Activated naive CD8-positive, alpha-beta T cell treated with anti-CD3 and anti-CD28 coated beads, Interleukin-2, amount 50 U/mL, for 24 hours (primary cell): ENCODE results near the gene SMIM45.
A peak's percentile ranks its signal among the peaks of the same experiment; 100 is the strongest.

ENCODE experiments used
- ATAC-seq: fragments of 150-1000 bp; cut with Tn5 transposase; one replicate; pipeline ENCODE4 v1.10.0; 2021
- DNase-seq: peaks from one replicate; pipeline ENCODE4 v3.0.0; 2021
- H3K27ac Mint-ChIP-seq: one replicate; pipeline ENCODE4 v1.8.0; 2021; ENCODE audit warnings: mild to moderate bottlenecking, mixed read lengths
- H3K27me3 Mint-ChIP-seq: one replicate; pipeline ENCODE4 v1.8.0; 2021; ENCODE audit warnings: mixed read lengths
- H3K36me3 Mint-ChIP-seq: one replicate; pipeline ENCODE4 v1.8.0; 2021; ENCODE audit warnings: low read depth, mixed read lengths
- H3K4me1 Mint-ChIP-seq: one replicate; pipeline ENCODE4 v1.8.0; 2021; ENCODE audit warnings: mixed read lengths
- H3K4me3 Mint-ChIP-seq: one replicate; pipeline ENCODE4 v1.8.0; 2021; ENCODE audit warnings: mild to moderate bottlenecking, moderate library complexity, mixed read lengths
- H3K9me3 Mint-ChIP-seq: one replicate; pipeline ENCODE4 v1.8.0; 2021; ENCODE audit warnings: mixed read lengths

Gene SMIM45

DNA sequence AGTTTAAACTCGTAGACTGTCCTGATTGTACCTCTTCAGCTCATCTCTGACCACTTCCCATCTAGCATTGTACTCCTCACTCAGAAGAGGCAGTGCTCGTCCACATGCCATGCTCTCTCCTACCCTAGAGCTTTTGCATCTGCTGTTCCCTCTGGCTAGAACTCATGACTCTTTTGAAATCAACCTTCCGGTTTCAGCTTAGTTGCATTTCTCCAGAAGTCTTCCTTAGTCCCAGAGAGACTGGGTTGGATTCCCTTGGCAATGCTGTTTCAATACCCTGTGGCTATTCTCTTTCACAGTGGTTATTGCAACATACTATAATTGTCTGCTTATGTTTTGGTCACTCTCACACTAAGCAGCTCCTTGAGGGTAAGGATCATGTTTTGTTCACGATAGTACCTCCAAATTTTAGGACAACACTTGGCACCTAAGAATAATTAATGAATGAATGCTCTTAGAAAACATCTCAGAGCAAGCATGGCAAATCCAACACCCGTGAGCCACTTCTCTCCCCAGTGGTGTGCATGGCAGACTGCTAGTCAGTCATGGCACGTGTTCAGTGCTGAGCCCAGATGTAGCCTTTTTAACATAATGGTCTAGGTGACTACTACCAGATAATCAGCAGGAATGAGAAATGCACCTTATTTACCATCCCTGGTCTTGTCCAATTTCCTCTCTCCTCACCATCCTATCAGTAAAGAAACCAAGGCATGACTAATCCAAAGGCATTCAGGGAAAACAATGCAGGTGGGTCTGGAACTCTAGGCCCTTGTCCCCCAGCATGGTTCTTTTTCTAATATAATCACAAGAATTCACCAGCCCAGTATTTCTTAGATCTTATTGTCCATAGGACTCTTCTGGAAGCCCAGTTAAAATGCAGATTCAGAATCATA lies 31.8 kb downstream of the SMIM45 start:
- Mint-ChIP-seq H3K4me1 (no peaks in the 10 kb centered on the region), H3K4me3 (no peak overlapping the region), H3K36me3 (no peaks in the 10 kb centered on the region), H3K27me3 (peaks cover 2% of the 10 kb centered on the region), H3K27ac (no peak overlapping the region), H3K9me3 (no peaks in the 10 kb centered on the region)
- DNase-seq: no peak
- ATAC-seq: no peak

DNA sequence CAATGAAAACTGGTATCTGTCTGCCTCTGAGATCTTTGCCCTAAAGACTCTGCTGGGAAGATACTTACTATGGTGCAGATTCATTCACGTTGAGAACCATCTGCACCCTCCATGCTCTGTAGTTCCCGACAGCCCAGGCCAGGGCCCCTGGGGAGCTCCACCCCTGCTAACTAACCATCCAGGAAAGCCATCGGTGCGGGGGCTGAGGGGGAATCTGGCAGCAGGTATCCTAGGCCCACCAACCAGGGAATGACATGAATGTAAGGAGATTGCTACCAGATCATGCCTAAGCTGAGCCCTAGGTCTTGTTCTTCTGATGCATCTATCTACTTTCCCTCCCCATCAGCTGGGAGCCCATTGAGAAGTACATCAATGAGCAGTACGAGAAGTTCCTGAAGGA lies 35.3 kb downstream of the SMIM45 start:
- Mint-ChIP-seq H3K27me3 (peaks cover 9% of the 10 kb centered on the region), H3K4me1 (no peaks in the 10 kb centered on the region), H3K4me3 (no peak overlapping the region), H3K9me3 (no peaks in the 10 kb centered on the region), H3K36me3 (no peaks in the 10 kb centered on the region), H3K27ac (no peak overlapping the region)
- DNase-seq (no peak), ATAC-seq (no peak)

DNA sequence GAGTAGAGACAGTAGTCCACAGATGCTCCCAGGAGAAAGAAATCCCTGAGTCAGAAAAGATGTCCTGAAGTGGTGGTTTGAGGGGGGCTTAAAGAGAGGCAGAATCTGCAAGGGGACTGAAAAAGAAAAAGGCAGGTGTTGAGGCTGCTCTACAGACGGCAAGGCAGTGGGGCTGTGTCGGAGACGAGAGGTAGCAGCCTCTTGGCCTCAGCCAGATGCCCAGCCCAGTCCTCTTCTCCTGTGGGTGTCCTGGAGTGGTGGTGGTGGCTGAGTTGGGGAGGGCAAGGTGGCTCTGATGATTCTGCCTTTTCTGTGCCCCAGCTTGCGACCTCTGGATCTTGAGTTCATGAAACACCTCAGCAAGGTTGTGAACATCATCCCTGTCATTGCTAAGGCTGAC lies 37.3 kb downstream of the SMIM45 start:
- no peak overlapping the region for H3K4me3 Mint-ChIP-seq
- H3K27me3 Mint-ChIP-seq: peaks cover 9% of the 10 kb centered on the region
- no peaks in the 10 kb centered on the region for H3K9me3 Mint-ChIP-seq
- H3K27ac Mint-ChIP-seq: no peak overlapping the region
- ATAC-seq (no peak), DNase-seq (no peak)
- no peaks in the 10 kb centered on the region for H3K4me1 Mint-ChIP-seq
- no peaks in the 10 kb centered on the region for H3K36me3 Mint-ChIP-seq

GRCh38 chr22:41991111-41991510 lies 39.2 kb downstream of the SMIM45 start:
- Mint-ChIP-seq H3K27me3 (peaks cover 8% of the 10 kb centered on the region), H3K4me3 (no peak overlapping the region), H3K4me1 (peaks cover 3% of the 10 kb centered on the region), H3K27ac (no peak overlapping the region), H3K36me3 (no peaks in the 10 kb centered on the region), H3K9me3 (no peaks in the 10 kb centered on the region)
- no peak for ATAC-seq
- no peak for DNase-seq

- Mint-ChIP-seq H3K4me1 (peaks cover 3% of the 10 kb centered on the region), H3K27ac (no peak overlapping the region), H3K36me3 (no peaks in the 10 kb centered on the region), H3K4me3 (no peak overlapping the region), H3K27me3 (peaks cover 7% of the 10 kb centered on the region), H3K9me3 (no peaks in the 10 kb centered on the region)
- ATAC-seq (no peak), DNase-seq (no peak)
Observed at GRCh38 chr22:41992496-41992895, 40.5 kb downstream of the SMIM45 start.

GRCh38 chr22:41995211-41995610 lies 43.3 kb downstream of the SMIM45 start:
- no peak for ATAC-seq
- peaks cover 10% of the 10 kb centered on the region for H3K9me3 Mint-ChIP-seq
- no peak overlapping the region for H3K4me3 Mint-ChIP-seq
- DNase-seq: no peak
- peaks cover 20% of the 10 kb centered on the region for H3K4me1 Mint-ChIP-seq
- no peak overlapping the region for H3K27ac Mint-ChIP-seq
- H3K36me3 Mint-ChIP-seq: peaks cover 7% of the 10 kb centered on the region
- peaks cover 8% of the 10 kb centered on the region for H3K27me3 Mint-ChIP-seq

GRCh38 chr22:41996826-41997225 lies 44.9 kb downstream of the SMIM45 start:
- ATAC-seq: no peak
- peaks cover 3% of the 10 kb centered on the region for H3K27me3 Mint-ChIP-seq
- H3K9me3 Mint-ChIP-seq: peaks cover 10% of the 10 kb centered on the region
- H3K4me3 Mint-ChIP-seq: no peak overlapping the region
- DNase-seq: no peak
- peaks cover 8% of the 10 kb centered on the region for H3K36me3 Mint-ChIP-seq
- H3K27ac Mint-ChIP-seq: no peak overlapping the region
- peaks cover 20% of the 10 kb centered on the region for H3K4me1 Mint-ChIP-seq

DNA sequence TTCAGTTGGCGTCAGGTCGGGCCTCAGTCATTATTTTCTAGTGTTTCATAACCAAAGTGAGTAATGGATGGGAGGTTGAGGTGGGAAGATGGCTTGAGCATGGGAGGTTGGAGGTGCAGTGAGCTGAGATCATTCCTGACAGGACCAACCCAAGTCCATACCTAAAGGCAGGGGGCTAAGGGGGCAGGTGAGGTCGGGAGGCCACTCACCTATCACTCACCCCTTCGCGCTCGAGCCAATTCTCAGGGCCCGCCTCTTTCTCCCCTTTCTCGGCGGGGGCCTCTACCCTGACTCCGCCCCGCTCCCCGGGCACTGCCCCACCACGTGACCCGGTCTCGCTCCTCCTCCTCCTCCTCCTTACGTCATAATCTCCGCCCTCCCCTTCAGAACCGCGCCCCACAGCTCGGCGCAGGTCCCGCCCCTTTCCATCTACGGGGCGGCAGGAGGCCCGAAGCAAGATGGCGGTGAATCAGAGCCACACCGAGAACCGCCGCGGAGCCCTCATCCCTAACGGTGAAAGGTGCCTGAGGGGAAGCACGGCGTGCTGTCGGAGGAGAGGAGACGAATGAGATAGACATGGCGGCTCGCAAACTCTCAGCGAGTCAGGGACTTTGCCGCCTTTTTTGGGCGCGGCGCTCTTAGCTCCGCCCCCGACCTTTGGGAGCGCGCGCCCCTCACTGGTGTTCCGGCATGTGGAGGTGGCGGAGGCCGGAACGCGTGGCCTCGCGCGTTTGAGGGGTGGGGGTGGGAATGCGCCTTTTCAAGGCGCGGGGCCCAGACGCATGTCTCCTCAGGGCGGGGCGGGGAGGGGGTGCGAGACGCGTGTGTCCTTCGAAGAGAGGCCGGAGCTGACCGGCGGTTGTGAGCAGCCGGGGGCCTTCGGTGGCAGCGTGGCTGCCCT lies 46.7 kb downstream of the SMIM45 start, which contains the start of gene WBP2NL:
Gene WBP2NL (plus strand): TSS at position 428 of the 901 bp plus-strand sequence. CDS start 31 bp downstream, at position 459.
- H3K27me3 Mint-ChIP-seq: peaks cover 3% of the 10 kb centered on the region
- peaks cover 8% of the 10 kb centered on the region for H3K36me3 Mint-ChIP-seq
- peak within 1 kb of the TSS; percentile 93 for H3K27ac Mint-ChIP-seq
- DNase-seq (peak; percentile 83), ATAC-seq (peak; percentile 67)
- H3K9me3 Mint-ChIP-seq: peaks cover 12% of the 10 kb centered on the region
- H3K4me3 Mint-ChIP-seq: peak within 1 kb of the TSS; percentile 85
- H3K4me1 Mint-ChIP-seq: peaks cover 20% of the 10 kb centered on the region

DNA sequence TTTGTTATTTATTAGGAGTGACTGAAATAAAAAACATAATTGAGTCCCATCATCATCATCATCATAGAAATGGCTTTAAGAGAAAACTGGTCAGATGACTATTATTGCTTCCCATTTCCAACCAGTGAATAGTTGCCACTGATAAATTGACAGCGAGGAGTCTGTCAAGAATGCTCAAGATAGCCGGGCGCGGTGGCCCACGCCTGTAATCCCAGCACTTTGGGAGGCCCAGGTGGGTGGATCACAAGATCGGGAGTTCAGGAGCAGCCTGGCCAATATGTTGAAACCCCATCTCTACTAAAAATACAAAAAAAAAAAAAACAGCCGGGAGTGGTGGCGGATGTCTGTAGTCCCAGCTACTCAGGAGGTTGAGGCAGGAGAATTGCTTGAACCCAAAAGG lies 48.5 kb downstream of the SMIM45 start:
- peaks cover 17% of the 10 kb centered on the region for H3K4me1 Mint-ChIP-seq
- H3K9me3 Mint-ChIP-seq: peaks cover 15% of the 10 kb centered on the region
- H3K27me3 Mint-ChIP-seq: peaks cover 3% of the 10 kb centered on the region
- peaks cover 8% of the 10 kb centered on the region for H3K36me3 Mint-ChIP-seq
- H3K4me3 Mint-ChIP-seq: no peak overlapping the region
- H3K27ac Mint-ChIP-seq: no peak overlapping the region
- DNase-seq (no peak), ATAC-seq (no peak)

DNA sequence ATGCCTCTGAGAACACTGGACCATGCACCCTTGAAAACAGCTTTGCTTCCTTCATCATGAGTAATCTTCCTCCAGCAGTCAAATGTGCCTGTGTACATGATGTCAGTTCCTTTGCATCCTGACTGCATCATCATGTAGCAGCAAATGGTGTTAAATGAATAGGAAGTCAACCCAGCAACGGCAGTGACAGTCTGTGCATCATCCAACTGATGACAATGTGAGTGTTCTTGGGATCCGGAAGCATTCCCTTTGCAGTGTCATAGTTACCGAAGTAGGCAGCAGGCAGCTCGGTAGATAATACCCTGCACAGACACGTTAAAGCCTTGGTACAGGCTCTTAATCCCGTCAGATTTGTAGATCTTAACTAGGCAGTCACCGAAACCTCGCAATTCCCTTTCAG lies 49.2 kb downstream of the SMIM45 start:
- Mint-ChIP-seq H3K4me3 (no peak overlapping the region), H3K36me3 (peaks cover 8% of the 10 kb centered on the region), H3K27ac (no peak overlapping the region), H3K9me3 (peaks cover 15% of the 10 kb centered on the region), H3K27me3 (peaks cover 3% of the 10 kb centered on the region), H3K4me1 (peaks cover 17% of the 10 kb centered on the region)
- ATAC-seq: no peak
- no peak for DNase-seq

DNA sequence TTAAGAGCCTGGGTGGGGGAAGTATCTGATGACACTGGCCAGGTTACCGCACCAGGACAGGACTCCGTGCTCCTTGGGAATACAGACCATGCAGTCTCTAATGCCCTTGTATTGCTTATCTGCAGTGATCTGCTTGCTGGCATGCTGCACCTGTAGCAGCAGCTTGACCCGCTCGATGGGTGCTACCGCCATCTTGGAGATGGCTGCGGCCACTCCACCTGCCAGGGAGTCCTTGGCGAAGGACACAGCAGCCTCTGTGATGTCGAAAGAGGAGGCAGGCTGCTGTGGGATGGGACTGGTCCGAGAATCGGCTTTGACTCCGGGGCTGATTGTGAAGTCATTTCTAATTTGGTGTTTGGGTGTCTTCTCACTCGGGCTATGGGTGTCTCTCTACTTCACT lies 49.8 kb downstream of the SMIM45 start:
- Mint-ChIP-seq H3K27me3 (peaks cover 3% of the 10 kb centered on the region), H3K36me3 (peaks cover 8% of the 10 kb centered on the region), H3K4me1 (peaks cover 17% of the 10 kb centered on the region), H3K4me3 (no peak overlapping the region), H3K27ac (no peak overlapping the region), H3K9me3 (peaks cover 18% of the 10 kb centered on the region)
- no peak for ATAC-seq
- no peak for DNase-seq

DNA sequence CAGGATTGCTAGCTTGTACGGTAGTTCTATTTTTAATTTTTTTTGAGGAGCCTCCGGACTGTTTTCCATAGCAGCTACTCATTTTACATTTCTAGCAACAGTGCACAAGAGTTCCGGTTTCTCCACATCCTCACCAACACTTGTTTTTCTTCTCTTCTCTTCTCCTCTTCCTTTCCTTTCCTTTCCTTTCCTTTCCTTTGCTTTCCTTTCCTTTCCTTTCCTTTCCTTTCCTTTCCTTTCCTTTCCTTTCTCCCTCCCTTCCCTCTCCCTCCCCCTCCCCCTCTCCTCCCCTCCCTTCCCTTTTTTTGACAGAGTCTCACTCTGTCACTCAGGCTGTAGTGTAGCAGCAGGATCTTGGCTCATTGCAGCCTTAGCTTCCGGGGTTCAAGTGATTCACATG lies 56.0 kb downstream of the SMIM45 start:
- ATAC-seq (no peak), DNase-seq (no peak)
- peaks cover 12% of the 10 kb centered on the region for H3K27me3 Mint-ChIP-seq
- peaks cover 5% of the 10 kb centered on the region for H3K36me3 Mint-ChIP-seq
- H3K9me3 Mint-ChIP-seq: peaks cover 25% of the 10 kb centered on the region
- no peaks in the 10 kb centered on the region for H3K4me1 Mint-ChIP-seq
- H3K27ac Mint-ChIP-seq: no peak overlapping the region
- no peak overlapping the region for H3K4me3 Mint-ChIP-seq
